ENCODE measurements around the gene USP34. TPM values are rescaled to one million over a fixed set of nuclear protein-coding genes. Genes with fewer than 3 reads are reported as not detected.
A peak's percentile ranks its signal among the peaks of the same experiment; 100 is the strongest.

The USP34 gene
- total RNA-seq, 1 donor from 2014 or later = 39.8 TPM

DNA sequence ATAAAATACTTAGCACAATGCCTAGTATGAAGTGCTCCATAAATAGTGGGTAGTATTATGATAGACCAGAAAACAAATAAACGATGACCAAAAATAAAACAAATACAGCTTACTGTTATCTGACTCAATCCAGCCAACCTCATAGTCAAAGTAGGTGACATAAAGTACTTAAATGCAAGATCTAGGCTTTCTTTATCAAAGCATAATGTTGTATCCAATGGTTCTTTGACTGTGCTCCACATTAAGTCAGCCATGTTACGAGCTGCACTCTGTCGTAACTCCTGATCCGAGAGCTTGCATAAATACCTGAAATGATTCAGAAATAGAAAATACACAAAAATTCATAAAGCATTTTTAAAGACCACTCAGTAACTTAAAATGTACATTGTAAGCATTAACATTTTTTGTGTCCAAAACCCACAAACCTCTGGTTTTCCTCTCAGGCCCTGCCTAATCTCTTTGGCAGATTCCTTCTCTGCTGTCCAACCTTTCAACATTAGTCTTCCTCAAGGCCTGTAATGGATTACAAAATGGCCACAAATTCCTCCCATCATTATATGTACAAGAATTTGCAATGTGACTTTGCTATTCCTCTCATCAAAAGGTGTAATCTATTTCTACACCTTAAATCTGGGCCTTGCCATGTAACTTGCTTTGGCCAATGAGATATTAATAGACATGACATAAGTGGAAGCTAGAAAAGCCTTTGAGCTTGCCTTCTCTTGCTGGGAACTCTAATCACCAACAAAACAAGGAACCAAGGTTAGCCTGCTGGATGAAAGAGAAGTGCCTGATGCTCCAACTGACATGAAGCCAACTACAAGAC is 90.6 kb downstream of the USP34 start:
- intact Hi-C loops (cut with micrococcal nuclease) = no loop called here
- peak; percentile 88 for ATAC-seq
- no peak for DNase-seq

GRCh38 chr2:61379521-61379920 is 91.4 kb downstream of the USP34 start:
- intact Hi-C loops (cut with micrococcal nuclease) = no loop called here
- ATAC-seq (no peak), DNase-seq (no peak)

GRCh38 chr2:61378281-61378680 is 92.6 kb downstream of the USP34 start:
- DNase-seq = no peak
- intact Hi-C loops (cut with micrococcal nuclease) = no loop called here
- ATAC-seq = no peak

- intact Hi-C loops (cut with micrococcal nuclease) = no loop called here
- no peak for ATAC-seq
- DNase-seq = no peak
These were observed 93.8 kb downstream of the USP34 start for GRCh38 chr2:61377046-61377445.

- ATAC-seq (no peak), DNase-seq (no peak)
- intact Hi-C loops (cut with micrococcal nuclease) = no loop called here
These were observed 94.7 kb downstream of the USP34 start for GRCh38 chr2:61376211-61376610.

DNA sequence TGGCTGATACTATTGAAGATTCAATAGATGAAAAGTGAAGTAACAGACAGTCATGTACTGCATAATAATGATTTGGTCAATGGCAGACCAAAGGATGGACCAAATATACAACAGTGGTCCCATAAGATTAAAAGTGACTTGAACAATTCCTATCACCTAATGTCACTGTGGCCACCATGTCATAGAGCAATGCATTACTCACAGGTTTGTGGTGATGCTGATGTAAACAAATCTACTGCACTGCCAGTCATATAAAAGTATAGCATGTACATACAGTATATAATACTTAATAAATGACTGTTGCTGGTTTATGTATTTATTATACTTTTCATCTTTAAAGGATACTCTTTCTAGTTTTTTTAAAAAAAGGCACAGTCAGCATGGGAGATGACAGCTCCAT is 99.9 kb downstream of the USP34 start:
- DNase-seq (no peak), ATAC-seq (no peak)
- intact Hi-C loops (cut with micrococcal nuclease) = no loop called here

GRCh38 chr2:61368687-61369665 is 101.9 kb downstream of the USP34 start:
- intact Hi-C loops (cut with micrococcal nuclease) = no loop called here
- no peak for DNase-seq
- no peak for ATAC-seq

- DNase-seq = no peak
- intact Hi-C loops (cut with micrococcal nuclease) = no loop called here
- no peak for ATAC-seq
These were observed 103.7 kb downstream of the USP34 start for GRCh38 chr2:61367177-61367576.

DNA sequence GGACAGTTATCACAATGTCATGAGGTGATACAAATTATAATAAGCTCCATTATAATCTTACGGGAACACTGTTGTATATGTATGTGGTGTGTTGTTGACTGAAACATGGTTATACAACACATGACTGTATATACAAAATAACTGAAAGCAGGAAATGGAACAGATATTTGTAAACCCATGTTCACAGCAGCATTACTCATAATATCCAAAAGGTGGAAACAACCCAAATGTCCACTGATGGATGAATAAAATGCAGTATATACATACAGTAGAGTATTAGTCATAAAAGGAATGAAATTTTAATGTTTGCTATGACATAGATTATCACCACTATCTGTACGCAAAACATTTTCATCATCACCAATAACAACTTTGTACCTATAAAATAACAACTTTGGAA is 107.3 kb downstream of the USP34 start:
- intact Hi-C loops (cut with micrococcal nuclease) = no loop called here
- ATAC-seq (no peak), DNase-seq (no peak)

DNA sequence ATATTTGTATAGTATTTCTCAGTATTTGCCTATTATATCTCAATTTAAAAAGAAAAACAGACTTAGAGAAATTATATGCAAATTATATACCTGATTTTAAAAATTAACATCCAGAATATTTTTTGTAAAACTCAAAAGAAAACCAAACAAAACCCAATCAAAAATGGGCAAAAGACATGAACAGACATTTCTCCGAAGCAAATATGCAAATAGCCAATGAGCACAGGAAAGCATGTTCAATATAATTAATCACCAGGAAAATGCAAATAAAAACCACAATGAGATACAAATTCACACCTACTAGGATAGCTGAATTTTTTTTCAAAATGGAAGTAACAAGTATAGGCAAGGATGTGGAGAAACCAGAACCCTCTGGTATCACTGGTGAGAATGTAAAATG is 108.0 kb downstream of the USP34 start:
- DNase-seq = no peak
- intact Hi-C loops (cut with micrococcal nuclease) = no loop called here
- ATAC-seq = no peak

DNA sequence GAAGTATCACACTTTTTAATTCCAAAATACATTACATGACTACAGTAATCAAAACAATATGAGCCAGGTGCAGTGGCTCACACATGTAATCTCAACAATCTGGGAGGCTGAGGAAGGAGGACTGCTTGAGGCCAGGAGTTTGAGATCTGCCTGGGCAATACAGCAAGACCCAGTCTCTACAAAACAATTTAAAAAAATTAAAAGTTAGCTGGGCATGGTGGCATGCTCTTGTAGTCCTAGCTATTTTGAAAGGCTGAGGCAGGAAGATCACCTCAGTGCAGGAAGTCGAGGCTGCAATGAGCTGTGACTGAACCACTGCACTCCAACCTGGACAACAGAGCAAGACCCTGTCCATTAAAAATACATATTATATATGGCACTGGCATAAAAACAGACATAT is 109.8 kb downstream of the USP34 start:
- ATAC-seq = no peak
- DNase-seq = no peak
- intact Hi-C loops (cut with micrococcal nuclease) = no loop called here

DNA sequence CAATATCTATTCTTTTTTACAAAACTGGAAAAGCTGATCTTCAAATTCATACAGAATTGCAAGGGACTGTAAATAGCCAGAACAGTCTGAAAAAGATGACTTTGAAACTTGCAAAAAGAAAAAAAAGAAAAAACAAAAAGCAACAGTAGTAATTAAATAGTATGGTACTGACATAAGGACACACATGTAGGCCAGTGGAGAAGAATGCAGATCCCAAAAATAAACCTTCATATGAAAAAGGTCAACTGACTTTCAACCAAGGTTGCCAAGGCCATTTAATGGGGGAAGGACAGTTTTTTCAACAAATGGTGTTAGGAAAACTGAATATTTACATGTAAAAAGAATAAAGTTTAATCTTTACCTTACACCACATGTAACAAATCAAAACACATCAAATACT is 111.8 kb downstream of the USP34 start:
- intact Hi-C loops (cut with micrococcal nuclease) = no loop called here
- ATAC-seq = peak; percentile 69
- DNase-seq = no peak

DNA sequence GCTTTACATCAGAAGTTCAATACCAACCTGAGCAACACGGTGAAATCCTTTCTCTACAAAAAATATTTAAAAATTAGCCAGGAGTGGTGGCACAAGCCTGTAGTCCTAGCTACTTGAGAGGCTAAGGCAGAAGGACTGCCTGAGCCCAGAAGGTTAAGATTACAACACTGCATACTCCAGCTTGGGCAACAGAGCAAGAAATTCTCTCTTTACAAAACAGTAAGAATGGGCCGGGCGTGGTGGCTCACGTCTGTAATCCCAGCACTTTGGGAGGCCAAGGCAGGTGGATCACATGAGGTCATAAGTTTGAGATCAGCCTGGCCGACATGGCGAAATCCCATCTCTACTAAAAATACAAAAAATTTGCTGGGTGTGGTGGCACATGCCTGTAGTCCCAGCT is 113.2 kb downstream of the USP34 start:
- no peak for DNase-seq
- no peak for ATAC-seq
- intact Hi-C loops (cut with micrococcal nuclease) = no loop called here

GRCh38 chr2:61356958-61357350 is 113.9 kb downstream of the USP34 start:
- intact Hi-C loops (cut with micrococcal nuclease) = no loop called here
- ATAC-seq (peak; percentile 34), DNase-seq (no peak)

- DNase-seq (no peak), ATAC-seq (no peak)
- intact Hi-C loops (cut with micrococcal nuclease) = no loop called here
These were observed 114.5 kb downstream of the USP34 start for GRCh38 chr2:61356261-61356957.

DNA sequence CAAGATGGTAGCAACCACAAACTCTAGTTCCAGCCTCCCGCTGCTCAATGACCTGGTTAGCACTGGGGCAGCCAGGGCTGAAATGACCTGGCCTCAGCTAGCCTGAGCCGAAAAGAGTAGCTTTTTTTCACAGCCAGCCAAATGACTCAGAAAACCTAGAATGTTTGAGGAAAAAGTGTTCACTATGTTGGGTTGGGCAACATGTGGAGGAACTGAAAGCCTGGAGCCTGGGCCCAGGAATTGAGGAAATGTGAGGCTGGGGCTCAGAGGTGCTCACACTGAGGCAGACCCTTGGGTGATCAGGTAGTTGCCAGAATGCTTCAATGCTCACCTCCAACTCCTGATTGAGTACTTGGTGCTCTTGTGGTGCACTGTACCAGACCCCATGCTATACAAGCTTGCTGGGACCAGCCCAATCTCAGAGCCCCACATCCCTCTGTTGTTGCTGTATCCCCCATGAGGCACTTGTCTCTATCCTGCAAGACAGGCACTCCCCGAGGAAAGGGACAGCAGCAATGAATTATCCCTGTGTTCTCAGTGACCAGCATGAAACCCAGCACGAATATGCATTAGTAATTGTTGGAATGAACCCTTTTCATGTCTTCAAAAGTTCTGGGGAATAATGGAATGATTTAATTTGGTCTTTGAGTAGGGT is 116.2 kb downstream of the USP34 start:
- intact Hi-C loops (cut with micrococcal nuclease) = no loop called here
- no peak for ATAC-seq

DNA sequence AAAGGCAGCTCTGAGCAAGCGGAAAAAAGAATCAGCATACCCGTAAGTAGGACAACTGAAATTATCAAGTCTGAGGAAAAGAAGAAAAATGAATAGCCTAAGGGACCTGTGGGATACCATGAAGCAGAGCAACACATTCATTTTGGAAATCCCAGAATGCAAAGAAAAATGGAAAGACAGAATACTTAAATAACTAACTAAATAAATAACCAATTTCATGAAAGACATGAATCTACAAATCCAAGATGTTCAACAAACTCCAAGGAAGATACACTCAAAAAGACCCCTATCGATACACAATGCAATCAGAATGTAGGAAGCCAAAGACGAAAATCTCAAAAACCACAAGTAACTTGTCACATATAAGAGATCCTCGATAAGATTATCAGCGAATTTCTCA is 117.0 kb downstream of the USP34 start:
- intact Hi-C loops (cut with micrococcal nuclease) = no loop called here
- no peak for ATAC-seq

More for the DNA sequence above, 116.2 kb downstream of the USP34 start:
- no peak for DNase-seq

GRCh38 chr2:61350777-61351176 is 120.1 kb downstream of the USP34 start:
- intact Hi-C loops (cut with micrococcal nuclease) = no loop called here
- DNase-seq (no peak), ATAC-seq (no peak)

More for the DNA sequence above, 117.0 kb downstream of the USP34 start:
- no peak for DNase-seq

DNA sequence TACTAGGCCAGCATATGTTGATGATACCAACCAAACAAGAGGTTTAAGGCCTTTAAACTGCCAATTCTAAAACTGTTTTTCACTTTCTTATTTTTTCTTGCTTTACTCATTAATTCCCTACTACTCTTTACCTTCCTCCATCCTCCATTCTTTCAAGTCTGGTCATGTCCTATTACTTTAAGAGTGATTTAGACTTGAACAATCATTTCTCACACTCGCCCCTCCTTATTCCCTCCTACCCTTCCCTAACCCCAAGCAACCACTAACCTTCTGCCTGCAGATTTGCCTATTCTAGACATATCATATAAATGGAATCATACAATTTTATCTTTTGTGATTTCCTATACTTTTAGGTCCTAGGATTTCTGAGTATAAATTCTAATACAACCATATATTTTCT is 127.7 kb downstream of the USP34 start:
- ATAC-seq (no peak), DNase-seq (no peak)
- intact Hi-C loops (cut with micrococcal nuclease) = no loop called here

Data from left ventricle myocardium superior (tissue), 1 donor.